C4-2B (cell line): ENCODE measurements around the gene ST13.

Source experiments
- CTCF ChIP-seq: fragments of 450-650 bp; conservative IDR thresholded peaks from 2 replicates; pipeline ENCODE4 v1.5.1; 2017; ENCODE audit warnings: mild to moderate bottlenecking
- ZFX ChIP-seq: fragments of 450-650 bp; IDR thresholded peaks from 2 replicates; pipeline ENCODE4 v1.6.1; 2017

- TF ChIP-seq CTCF (no peak), ZFX (no peak)
These were observed 59.0 kb downstream of the ST13 start for GRCh38 chr22:40797427-40797826.
